Left colon (tissue), 2 donors: ENCODE data around the gene CRTAP. TPM values are rescaled to one million over a fixed set of nuclear protein-coding genes. Genes with fewer than 3 reads are reported as not detected.
"Not testable (repeated sequence)": the region's sequence is repeated elsewhere in the genome, so short reads cannot be mapped to it uniquely, and the experiment has no call there.

ENCODE experiments used
- ATAC-seq: fragments of 200-7000 bp; cut with Tn5 transposase; one replicate; pipeline ENCODE4 v1.9.1; 2020; ENCODE audit warnings: mild to moderate bottlenecking, moderate library complexity
- DNase-seq, 2 donors: peaks; one replicate each; pipeline ENCODE4 v3.0.0-alpha.2; 2020
- intact Hi-C, 2 donors: fragments of 100-400 bp; cut with DNase I in 1 of 2; cut with micrococcal nuclease in 1 of 2; formaldehyde crosslinking; loops; one replicate each; pipeline versions ENCODE4 v1.11.2 to v1.14.0; 2022; cut with DNase I, micrococcal nuclease
- total RNA-seq, 2 donors: library from RNA; stranded (reverse); fragmentation: NEBNext Ultra II Directional; extraction: Animal tissue kit (Norgen Biotek cat#: 25700); gene quantifications; one replicate each; pipeline ENCODE4 v1.2.1, GENCODE V29; 2021
- donor health status: DM: no; HTN: no; CAD: no.
- donor health status: DM: yes; HTN: yes; CAD: no.

Gene CRTAP
- total RNA-seq, 2 donors from 2014 or later = 63.5 to 114 TPM

- intact Hi-C loops, DNase-seq, ATAC-seq: not testable (repeated sequence)
Measured at GRCh38 chr3:33162621-33163020, 48.8 kb downstream of the CRTAP start.

GRCh38 chr3:33165372-33165771 lies 51.6 kb downstream of the CRTAP start:
- no peak for DNase-seq
- intact Hi-C loops = no loop called here
- no peak for ATAC-seq

- DNase-seq (no peak), ATAC-seq (no peak)
- intact Hi-C loops = no loop called here
Measured at GRCh38 chr3:33166095-33166494, 52.3 kb downstream of the CRTAP start.

- ATAC-seq (no peak), DNase-seq (no peak)
- intact Hi-C loops = no loop called here
Measured at GRCh38 chr3:33167284-33167683, 53.5 kb downstream of the CRTAP start.

- ATAC-seq (no peak), DNase-seq (no peak)
- intact Hi-C loops = no loop called here
Measured at GRCh38 chr3:33167716-33168336, 54.0 kb downstream of the CRTAP start.

GRCh38 chr3:33170531-33170930 lies 56.7 kb downstream of the CRTAP start:
- intact Hi-C loops = no loop called here
- no peak for DNase-seq
- no peak for ATAC-seq

GRCh38 chr3:33171580-33171979 lies 57.8 kb downstream of the CRTAP start:
- DNase-seq (no peak), ATAC-seq (no peak)
- intact Hi-C loops = no loop called here

GRCh38 chr3:33173103-33173502 lies 59.3 kb downstream of the CRTAP start:
- DNase-seq (no peak), ATAC-seq (no peak)
- intact Hi-C loops = no loop called here

GRCh38 chr3:33173672-33174071 lies 59.9 kb downstream of the CRTAP start:
- no peak for DNase-seq
- intact Hi-C loops = no loop called here
- no peak for ATAC-seq

- intact Hi-C loops = no loop called here
- ATAC-seq (no peak), DNase-seq (no peak)
Measured at GRCh38 chr3:33174095-33174494, 60.3 kb downstream of the CRTAP start.

GRCh38 chr3:33174711-33175414 lies 61.0 kb downstream of the CRTAP start:
- no peak for DNase-seq
- intact Hi-C loops = no loop called here
- no peak for ATAC-seq

- no peak for ATAC-seq
- no peak for DNase-seq
- intact Hi-C loops = no loop called here
Measured at GRCh38 chr3:33179132-33179531, 65.3 kb downstream of the CRTAP start.

- ATAC-seq (no peak), DNase-seq (no peak)
- intact Hi-C loops = no loop called here
Measured at GRCh38 chr3:33181229-33181628, 67.4 kb downstream of the CRTAP start.

- DNase-seq, intact Hi-C loops, ATAC-seq: not testable (repeated sequence)
Measured at GRCh38 chr3:33181641-33182040, 67.8 kb downstream of the CRTAP start.

- ATAC-seq = no peak
- intact Hi-C loops = no loop called here
Measured at GRCh38 chr3:33184863-33185262, 71.0 kb downstream of the CRTAP start.

GRCh38 chr3:33186524-33187367 lies 72.9 kb downstream of the CRTAP start:
- DNase-seq (no peak), ATAC-seq (no peak)

More at GRCh38 chr3:33184863-33185262, 71.0 kb downstream of the CRTAP start:
- no peak for DNase-seq

GRCh38 chr3:33187368-33187634 lies 73.5 kb downstream of the CRTAP start:
- DNase-seq (no peak), ATAC-seq (no peak)
- intact Hi-C loops = no loop called here

More at GRCh38 chr3:33186524-33187367, 72.9 kb downstream of the CRTAP start:
- intact Hi-C loops = no loop called here

GRCh38 chr3:33194303-33194702 lies 80.5 kb downstream of the CRTAP start:
- intact Hi-C loops = no loop called here
- DNase-seq = no peak
- ATAC-seq = no peak

GRCh38 chr3:33196538-33196937 lies 82.7 kb downstream of the CRTAP start:
- ATAC-seq = peak; percentile 30
- intact Hi-C loops = no loop called here

More at GRCh38 chr3:33196538-33196937, 82.7 kb downstream of the CRTAP start:
- DNase-seq = no peak
